A549 (cell line): ENCODE data around the gene MACROD1. TPM values are rescaled to one million over a fixed set of nuclear protein-coding genes. Genes with fewer than 3 reads are reported as not detected.

Experiments used
- ATAC-seq, 2 experiments: fragments of 200-7000 bp in 1 of 2; fragments of >200 bp in 1 of 2; cut with Nextera tagmentation in 1 of 2; cut with Tn5 transposase in 1 of 2; 3 replicates each; pipeline versions ENCODE4 v1.8.0 to v1.9.1; 2018 to 2020; ENCODE audit warnings: mild to moderate bottlenecking in 1 of 2, moderate library complexity in 1 of 2
- CTCF ChIA-PET: fragments of 300-600 bp; sonication (Branson Sonifier 250); formaldehyde crosslinking; extraction: SDS; loops from one replicate; lab custom pipeline; 2021; ENCODE audit warnings: antibody characterized with exemption, inconsistent platforms; lab: Yijun Ruan, JAX
- POLR2A ChIA-PET: fragments of 350-600 bp; formaldehyde crosslinking; extraction: SDS; loops from one replicate; lab custom pipeline; 2021; ENCODE audit warnings: antibody characterized with exemption, inconsistent platforms; lab: Yijun Ruan, JAX
- DNase-seq, 2 experiments: peaks; one replicate each; pipeline versions ENCODE4 v3.0.0 to v3.0.0-alpha.2; 2011 to 2016; ENCODE audit warnings: low read depth in 1 of 2, low spot score in 1 of 2
- FAIRE-seq: peaks from 2 replicates; lab custom pipeline; 2011; peaks lifted over from hg19 to GRCh38; lab: Jason Lieb, UNC
- H3K27ac ChIP-seq, 2 experiments: fragments of >200 bp; sonication (Bioruptor Twin); formaldehyde crosslinking; 3 replicates each; pipeline ENCODE4 v1.5.1; 2016 to 2017
- H3K4me1 ChIP-seq: fragments of >200 bp; sonication (Bioruptor Twin); formaldehyde crosslinking; 3 replicates; pipeline ENCODE4 v1.6.1; 2016
- H3K4me2 ChIP-seq: fragments of >200 bp; sonication (Bioruptor Twin); formaldehyde crosslinking; 3 replicates; pipeline ENCODE4 v1.6.1; 2016
- H3K4me3 ChIP-seq: fragments of >200 bp; sonication (Bioruptor Twin); formaldehyde crosslinking; 3 replicates; pipeline ENCODE4 v1.5.1; 2016
- H3K9me3 ChIP-seq: fragments of >200 bp; sonication (Bioruptor Twin); formaldehyde crosslinking; 3 replicates; pipeline ENCODE4 v1.6.1; 2016
- BHLHE40 ChIP-seq: IDR thresholded peaks from 2 replicates; pipeline ENCODE4 v1.6.1; 2012; ENCODE audit warnings: low read depth, low read length, inconsistent platforms
- CBX8 ChIP-seq: fragments of 200-600 bp; sonication (generic); IDR thresholded peaks from 2 replicates; pipeline ENCODE4 v1.6.1; 2016
- EHF ChIP-seq: fragments of 250-450 bp; sonication (Bioruptor Pico); IDR thresholded peaks from 2 replicates; pipeline ENCODE4 v1.5.0; 2020; ENCODE audit warnings: mild to moderate bottlenecking
- EHMT2 ChIP-seq: fragments of 200-600 bp; sonication (generic); IDR thresholded peaks from 2 replicates; pipeline ENCODE4 v1.6.1; 2016; ENCODE audit warnings: antibody characterized with exemption, low read depth, mild to moderate bottlenecking, moderate library complexity
- ELK1 ChIP-seq: fragments of 150-350 bp; IDR thresholded peaks from 2 replicates; pipeline ENCODE4 v1.6.1; 2014; ENCODE audit warnings: low read depth, mild to moderate bottlenecking, low read length
- ESRRA ChIP-seq: fragments of 150-350 bp; IDR thresholded peaks from 2 replicates; pipeline ENCODE4 v1.6.1; 2014; ENCODE audit warnings: mild to moderate bottlenecking, low read length, borderline replicate concordance
- FOXS1 ChIP-seq: fragments of 250-450 bp; sonication (Bioruptor Pico); IDR thresholded peaks from 2 replicates; pipeline ENCODE4 v1.5.0; 2020; ENCODE audit warnings: mild to moderate bottlenecking, moderate library complexity
- HEYL ChIP-seq: fragments of 250-450 bp; sonication (Bioruptor Pico); IDR thresholded peaks from 2 replicates; pipeline ENCODE4 v1.8.0; 2021; ENCODE audit warnings: mild to moderate bottlenecking, moderate library complexity
- HOXA7 ChIP-seq: fragments of 250-450 bp; sonication (Bioruptor Pico); IDR thresholded peaks from 2 replicates; pipeline ENCODE4 v1.5.0; 2020; ENCODE audit warnings: mild to moderate bottlenecking, moderate library complexity
- JUN ChIP-seq, 2 experiments: fragments of >200 bp; sonication (Bioruptor Twin); formaldehyde crosslinking; IDR thresholded peaks; 2 replicates in 1 of 2; 3 replicates in 1 of 2; pipeline ENCODE4 v1.6.1; 2016 to 2017
- MAFK ChIP-seq: fragments of 450-650 bp; IDR thresholded peaks from 2 replicates; pipeline ENCODE4 v1.6.1; 2014; ENCODE audit not compliant: partially characterized antibody
- MAZ ChIP-seq: fragments of 150-350 bp; IDR thresholded peaks from 2 replicates; pipeline ENCODE4 v1.6.1; 2014; ENCODE audit warnings: antibody characterized with exemption, low read depth, low read length, borderline replicate concordance
- NFE2L2 ChIP-seq: fragments of 150-350 bp; conservative IDR thresholded peaks from 2 replicates; pipeline ENCODE4 v1.6.1; 2014; ENCODE audit warnings: low read length
- NPAS2 ChIP-seq: fragments of 250-450 bp; sonication (Bioruptor Pico); IDR thresholded peaks from 2 replicates; pipeline ENCODE4 v1.8.0; 2022; ENCODE audit warnings: mild to moderate bottlenecking, moderate library complexity, borderline replicate concordance
- PHF8 ChIP-seq: fragments of 200-600 bp; sonication (generic); IDR thresholded peaks from 2 replicates; pipeline ENCODE4 v1.6.1; 2016; ENCODE audit warnings: low read depth, mild to moderate bottlenecking, antibody characterized with exemption, moderate library complexity, borderline replicate concordance
- RAD21 ChIP-seq, 2 experiments: fragments of >200 bp in 1 of 2; sonication (Bioruptor Twin) in 1 of 2; formaldehyde crosslinking in 1 of 2; IDR thresholded peaks in 1 of 2; conservative IDR thresholded peaks in 1 of 2; 2 replicates in 1 of 2; 3 replicates in 1 of 2; pipeline ENCODE4 v1.6.1; 2012 to 2018; ENCODE audit warnings: inconsistent platforms in 1 of 2
- RARB ChIP-seq: fragments of 250-450 bp; sonication (Bioruptor Pico); IDR thresholded peaks from 2 replicates; pipeline ENCODE4 v1.8.0; 2021; ENCODE audit warnings: mild to moderate bottlenecking, moderate library complexity
- RCOR1 ChIP-seq: fragments of 150-350 bp; IDR thresholded peaks from 2 replicates; pipeline ENCODE4 v1.6.1; 2014; ENCODE audit warnings: antibody characterized with exemption, low read length, low read depth
- RNF2 ChIP-seq: fragments of 200-600 bp; sonication (generic); IDR thresholded peaks from 2 replicates; pipeline ENCODE4 v1.6.1; 2016; ENCODE audit warnings: low read depth, mild to moderate bottlenecking, antibody characterized with exemption, moderate library complexity, borderline replicate concordance
- SMC3 ChIP-seq: fragments of >200 bp; sonication (Bioruptor Twin); formaldehyde crosslinking; IDR thresholded peaks from 3 replicates; pipeline ENCODE4 v1.6.1; 2018; ENCODE audit warnings: inconsistent platforms
- SREBF2 ChIP-seq: fragments of 450-650 bp; IDR thresholded peaks from 2 replicates; pipeline ENCODE4 v1.6.1; 2014; ENCODE audit warnings: mild to moderate bottlenecking, moderate library complexity
- TFCP2L1 ChIP-seq: fragments of 250-450 bp; sonication (Bioruptor Pico); IDR thresholded peaks from 2 replicates; pipeline ENCODE4 v1.5.0; 2021; ENCODE audit warnings: mild to moderate bottlenecking
- TP53 ChIP-seq: fragments of 250-450 bp; sonication (Bioruptor Pico); IDR thresholded peaks from 2 replicates; pipeline ENCODE4 v1.5.0; 2021; ENCODE audit warnings: mild to moderate bottlenecking, moderate library complexity
- ZC3H11A ChIP-seq: fragments of 450-650 bp; IDR thresholded peaks from 2 replicates; pipeline ENCODE4 v1.6.1; 2014; ENCODE audit warnings: antibody characterized with exemption, mild to moderate bottlenecking
- ZNF302 ChIP-seq: fragments of 250-450 bp; sonication (Bioruptor Pico); IDR thresholded peaks from 2 replicates; pipeline ENCODE4 v1.9.0; 2021; ENCODE audit warnings: inconsistent platforms, mild to moderate bottlenecking, moderate library complexity
- WGBS: methylation state at CpG from one replicate; pipeline ENCODE4 v1.1.6; 2017; ENCODE audit errors: missing lambda C conversion rate; 5-methylcytosine and 5-hydroxymethylcytosine counted together
- polyA plus RNA-seq, 4 experiments: library from polyadenylated mRNA; depleted of rRNA in 3 of 4; stranded (reverse); fragments of >200 nt; fragmentation: RNase III in 1 of 4; extraction: RNeasy Plus Mini Kit Qiagen cat#74134 plus additional on column Dnase treatment in 1 of 4; gene quantifications; 2 replicates in 3 of 4; 3 replicates in 1 of 4; pipeline ENCODE4 v1.2.3, GENCODE V29; 2011 to 2017
- TF ChIP-seq, protein P1 (sequence below): fragments of >200 bp; sonication (Bioruptor Twin); formaldehyde crosslinking; IDR thresholded peaks from 3 replicates; pipeline ENCODE4 v1.6.1; 2016
- TF ChIP-seq, protein P2 (sequence below): fragments of 250-450 bp; sonication (Bioruptor Pico); IDR thresholded peaks from 2 replicates; pipeline ENCODE4 v1.5.0; 2020; ENCODE audit warnings: low read depth, mild to moderate bottlenecking, moderate library complexity

The MACROD1 gene
- polyA plus RNA-seq, 2 of the 4 experiments (the other 2 are of a cell fraction): 15.1 to 16.6 TPM

GRCh38 chr11:64140082-64140481 lies 25.8 kb downstream of the MACROD1 start:
- ChIA-PET CTCF (interaction anchor here (16.2 kb wide), 1 partner anchor 9 kb away, joined by 180 read pairs; no protein-coding TSS in a partner anchor), POLR2A (no interaction called here)
- H3K9me3 ChIP-seq: no peaks in the 10 kb centered on the region
- DNase-seq (no peak), ATAC-seq (no peak), FAIRE-seq (no peak)
- TF ChIP-seq RCOR1: no peak
- no peak for TF ChIP-seq ESRRA
- no peak for TF ChIP-seq SREBF2
- TF ChIP-seq FOXS1 (CRISPR knock-in tag): no peak
- no peak for TF ChIP-seq BHLHE40
- no peak for TF ChIP-seq HOXA7 (CRISPR knock-in tag)
- no peak for TF ChIP-seq ZNF302 (CRISPR knock-in tag)
- TF ChIP-seq SMC3: no peak
- TF ChIP-seq HEYL (CRISPR knock-in tag): no peak
- no peak for TF ChIP-seq EHF
- no peak for TF ChIP-seq NPAS2
- no peak for TF ChIP-seq TP53 (CRISPR knock-in tag)
- TF ChIP-seq, protein P1, sequence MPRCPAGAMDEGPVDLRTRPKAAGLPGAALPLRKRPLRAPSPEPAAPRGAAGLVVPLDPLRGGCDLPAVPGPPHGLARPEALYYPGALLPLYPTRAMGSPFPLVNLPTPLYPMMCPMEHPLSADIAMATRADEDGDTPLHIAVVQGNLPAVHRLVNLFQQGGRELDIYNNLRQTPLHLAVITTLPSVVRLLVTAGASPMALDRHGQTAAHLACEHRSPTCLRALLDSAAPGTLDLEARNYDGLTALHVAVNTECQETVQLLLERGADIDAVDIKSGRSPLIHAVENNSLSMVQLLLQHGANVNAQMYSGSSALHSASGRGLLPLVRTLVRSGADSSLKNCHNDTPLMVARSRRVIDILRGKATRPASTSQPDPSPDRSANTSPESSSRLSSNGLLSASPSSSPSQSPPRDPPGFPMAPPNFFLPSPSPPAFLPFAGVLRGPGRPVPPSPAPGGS: no peak
- TF ChIP-seq ELK1: no peak
- TF ChIP-seq CBX8: no peak
- no peak for TF ChIP-seq RNF2
- TF ChIP-seq MAZ: no peak
- no peak for TF ChIP-seq NFE2L2
- TF ChIP-seq PHF8: no peak
- TF ChIP-seq RARB: no peak
- no peaks in the 10 kb centered on the region for H3K4me1 ChIP-seq
- 76% methylated on average over 7 of the region's 8 CpGs for WGBS
- H3K27ac ChIP-seq: no peak overlapping the region
- no peak overlapping the region for H3K4me3 ChIP-seq
- no peak overlapping the region for H3K4me2 ChIP-seq

GRCh38 chr11:64139049-64139448 lies 26.9 kb downstream of the MACROD1 start:
- 92% methylated on average over 14 of the region's 15 CpGs for WGBS
- ChIA-PET CTCF (interaction anchor here (1.5 to 16.2 kb wide), 2 partner anchors 10 to 99 kb away, joined by 4 to 180 read pairs; no protein-coding TSS in a partner anchor), POLR2A (no interaction called here)
- H3K9me3 ChIP-seq: no peaks in the 10 kb centered on the region
- H3K4me2 ChIP-seq: no peak overlapping the region
- no peak for FAIRE-seq
- H3K27ac ChIP-seq: no peak overlapping the region
- DNase-seq: no peak
- H3K4me3 ChIP-seq: no peak overlapping the region
- no peaks in the 10 kb centered on the region for H3K4me1 ChIP-seq
- no peak for TF ChIP-seq EHMT2
- no peak for TF ChIP-seq HEYL (CRISPR knock-in tag)
- no peak for TF ChIP-seq PHF8
- TF ChIP-seq ZC3H11A: no peak
- no peak for TF ChIP-seq MAFK
- TF ChIP-seq RAD21 (conservative IDR thresholded peaks at IDR 0.05 in 1 of 2, IDR thresholded peaks at IDR 0.05 in 1 of 2): no peak
- no peak for TF ChIP-seq JUN (IDR thresholded peaks at IDR 0.05)
- TF ChIP-seq TFCP2L1 (CRISPR knock-in tag): no peak
- TF ChIP-seq, protein P2, sequence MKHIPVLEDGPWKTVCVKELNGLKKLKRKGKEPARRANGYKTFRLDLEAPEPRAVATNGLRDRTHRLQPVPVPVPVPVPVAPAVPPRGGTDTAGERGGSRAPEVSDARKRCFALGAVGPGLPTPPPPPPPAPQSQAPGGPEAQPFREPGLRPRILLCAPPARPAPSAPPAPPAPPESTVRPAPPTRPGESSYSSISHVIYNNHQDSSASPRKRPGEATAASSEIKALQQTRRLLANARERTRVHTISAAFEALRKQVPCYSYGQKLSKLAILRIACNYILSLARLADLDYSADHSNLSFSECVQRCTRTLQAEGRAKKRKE: no peak
- ATAC-seq: no peak
